Measurements from ENCODE around the gene MEG3.

MEG3 gene

DNA sequence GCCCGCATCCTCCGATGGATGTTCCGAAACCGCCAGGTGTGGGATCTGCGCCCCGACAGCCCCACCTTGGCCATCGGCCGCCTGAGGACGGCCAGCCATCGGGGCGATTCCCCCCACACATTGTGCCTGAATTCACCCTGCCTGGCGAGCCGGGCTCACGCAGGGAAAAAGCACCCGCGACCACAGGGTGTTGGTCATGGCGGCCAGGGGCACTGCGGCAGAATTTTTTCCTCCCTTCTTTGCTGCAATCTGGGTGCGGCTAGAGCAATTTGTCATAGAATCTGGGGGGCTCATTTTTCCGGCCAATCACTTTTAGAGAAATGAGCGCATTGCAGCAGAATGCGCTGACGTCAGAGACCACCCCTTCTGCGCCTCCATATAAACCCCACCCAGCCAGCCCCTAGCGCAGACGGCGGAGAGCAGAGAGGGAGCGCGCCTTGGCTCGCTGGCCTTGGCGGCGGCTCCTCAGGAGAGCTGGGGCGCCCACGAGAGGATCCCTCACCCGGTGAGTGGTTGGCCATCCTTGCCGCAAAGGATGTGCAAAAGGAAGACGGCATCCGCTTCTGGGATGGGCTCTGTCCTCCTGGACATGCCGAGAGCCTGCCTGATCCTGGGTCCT lies at the start of gene MEG3:
Gene MEG3, plus strand, starts transcription at position 406 of the 619 bp plus-strand sequence.
- H2AFZ ChIP-seq (ENCODE audit: low read length, unreplicated experiment) = no peak within 1 kb of the TSS
- peak within 1 kb of the TSS; percentile 85 for H3K4me3 ChIP-seq (ENCODE audit: low read depth, low read length)
- peaks cover 7% of the 10 kb centered on the region for H3K27me3 ChIP-seq (ENCODE audit: insufficient read depth, low read length)
- peaks cover 41% of the 10 kb centered on the region for H3K79me2 ChIP-seq (ENCODE audit: control insufficient read depth, insufficient read depth, low read length, unreplicated experiment)
- peak within 1 kb of the TSS; percentile 72 for H3K27ac ChIP-seq (ENCODE audit: low read depth, low read length)
- H3K36me3 ChIP-seq (ENCODE audit: insufficient read depth, low read length) = peaks cover 6% of the 10 kb centered on the region; the same call in 1 of the 2 replicates
- H3K4me1 ChIP-seq (ENCODE audit: control insufficient read depth, insufficient read depth, low read length, unreplicated experiment) = no peaks in the 10 kb centered on the region

DNA sequence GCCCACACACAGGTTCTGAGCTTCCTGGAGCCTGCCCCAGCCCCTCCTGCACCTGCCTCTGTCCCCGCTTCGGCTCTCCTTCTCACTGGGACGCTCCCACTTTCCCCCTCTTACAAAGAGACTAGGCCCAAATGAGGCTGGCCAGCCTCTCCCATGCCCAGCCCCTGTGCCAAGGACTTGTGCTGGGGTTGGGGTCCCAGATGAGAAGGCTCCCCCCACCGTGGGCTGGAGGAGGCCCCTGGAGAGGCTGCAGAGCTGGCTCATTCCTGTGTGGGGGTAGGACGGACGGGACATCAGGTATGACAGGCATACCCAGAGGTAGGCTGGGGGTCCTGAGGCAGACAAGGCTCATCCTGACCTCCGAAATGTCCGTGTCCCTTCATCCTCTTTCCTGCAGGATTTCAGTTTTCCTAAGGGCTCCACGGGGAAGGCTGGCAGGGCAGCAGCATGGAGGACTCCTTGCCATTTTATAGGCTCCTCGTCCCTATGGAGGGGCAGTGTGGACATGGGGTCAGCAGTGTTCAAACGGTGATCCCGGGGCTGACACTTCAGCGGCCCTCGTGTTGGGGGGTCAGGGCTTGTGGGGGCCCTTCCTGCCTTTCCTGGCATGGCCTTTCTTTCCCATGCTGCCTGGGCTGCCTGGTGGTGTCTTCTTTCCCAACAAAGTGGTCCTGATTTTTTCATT lies 49.1 kb upstream of the MEG3 start:
- Histone ChIP-seq H2AFZ (ENCODE audit: low read length, unreplicated experiment) (no peak overlapping the region), H3K4me3 (ENCODE audit: low read depth, low read length) (no peak overlapping the region), H3K36me3 (ENCODE audit: insufficient read depth, low read length) (no peaks in the 10 kb centered on the region), H3K79me2 (ENCODE audit: control insufficient read depth, insufficient read depth, low read length, unreplicated experiment) (no peaks in the 10 kb centered on the region), H3K4me1 (ENCODE audit: control insufficient read depth, insufficient read depth, low read length, unreplicated experiment) (no peaks in the 10 kb centered on the region), H3K27ac (ENCODE audit: low read depth, low read length) (no peak overlapping the region), H3K27me3 (ENCODE audit: insufficient read depth, low read length) (peaks cover 27% of the 10 kb centered on the region)

DNA sequence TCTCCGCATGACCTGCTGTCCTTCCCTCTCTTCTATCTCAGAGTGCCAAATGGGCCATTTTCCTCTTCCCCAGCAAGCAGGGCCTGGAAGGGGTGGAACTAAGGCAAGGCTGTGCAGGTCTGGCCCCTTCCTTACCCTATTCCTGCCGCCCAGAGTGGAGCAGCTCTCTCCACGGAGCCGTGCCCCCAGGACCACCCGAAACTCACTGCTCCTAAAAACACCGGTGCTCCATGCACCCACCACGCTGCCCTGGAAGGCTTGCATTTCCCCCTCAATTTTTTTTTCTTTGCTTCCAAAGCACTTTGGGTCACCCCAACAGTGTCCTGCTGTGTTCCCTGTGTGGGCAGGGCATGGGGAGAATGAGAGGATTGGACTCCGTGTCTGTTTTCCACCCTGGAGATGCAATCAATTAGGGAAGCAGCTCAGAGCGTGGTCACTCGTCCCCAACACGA lies 48.5 kb upstream of the MEG3 start:
- H3K27me3 ChIP-seq (ENCODE audit: insufficient read depth, low read length) = peaks cover 25% of the 10 kb centered on the region
- H3K4me1 ChIP-seq (ENCODE audit: control insufficient read depth, insufficient read depth, low read length, unreplicated experiment) = no peaks in the 10 kb centered on the region
- no peak overlapping the region for H2AFZ ChIP-seq (ENCODE audit: low read length, unreplicated experiment)
- no peak overlapping the region for H3K4me3 ChIP-seq (ENCODE audit: low read depth, low read length)
- no peaks in the 10 kb centered on the region for H3K36me3 ChIP-seq (ENCODE audit: insufficient read depth, low read length)
- no peaks in the 10 kb centered on the region for H3K79me2 ChIP-seq (ENCODE audit: control insufficient read depth, insufficient read depth, low read length, unreplicated experiment)
- no peak overlapping the region for H3K27ac ChIP-seq (ENCODE audit: low read depth, low read length)

DNA sequence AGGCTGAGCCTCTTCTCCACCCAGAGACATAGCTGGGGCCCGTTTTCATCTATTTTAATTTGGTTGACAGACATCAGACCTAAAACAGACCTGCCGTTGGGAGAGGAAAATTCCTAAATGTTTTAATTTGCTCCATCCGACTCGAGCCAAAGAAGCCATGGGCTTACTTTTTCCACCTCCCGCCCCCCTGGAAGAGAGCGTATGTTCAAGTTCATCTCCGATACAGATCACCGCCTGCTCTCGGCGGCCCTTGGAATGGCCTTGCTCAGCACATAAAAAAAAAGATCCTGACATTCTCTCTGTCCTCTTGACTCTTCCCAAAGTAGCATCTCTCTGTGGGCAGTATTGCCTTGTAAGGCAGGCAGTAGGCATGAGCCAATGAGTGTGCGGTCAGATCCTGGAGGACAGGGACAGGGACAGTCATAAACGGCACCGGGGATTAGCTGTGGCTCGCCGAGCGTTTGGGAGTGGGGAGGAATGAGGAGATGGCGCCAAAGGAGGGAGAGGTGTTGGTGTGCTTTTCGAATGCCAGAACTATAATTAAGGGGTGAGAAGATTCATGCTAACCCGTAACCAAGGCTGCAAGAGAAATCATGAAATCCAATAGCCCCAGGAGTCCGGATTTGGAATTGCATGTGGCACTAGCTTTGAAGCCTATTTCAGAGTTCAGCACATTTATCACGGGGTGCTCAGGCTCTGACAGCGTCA lies 47.9 kb upstream of the MEG3 start:
- H3K4me1 ChIP-seq (ENCODE audit: control insufficient read depth, insufficient read depth, low read length, unreplicated experiment) = no peaks in the 10 kb centered on the region
- H3K4me3 ChIP-seq (ENCODE audit: low read depth, low read length) = no peak overlapping the region
- H3K27me3 ChIP-seq (ENCODE audit: insufficient read depth, low read length) = peaks cover 19% of the 10 kb centered on the region
- H2AFZ ChIP-seq (ENCODE audit: low read length, unreplicated experiment) = no peak overlapping the region
- no peaks in the 10 kb centered on the region for H3K79me2 ChIP-seq (ENCODE audit: control insufficient read depth, insufficient read depth, low read length, unreplicated experiment)
- H3K36me3 ChIP-seq (ENCODE audit: insufficient read depth, low read length) = no peaks in the 10 kb centered on the region
- H3K27ac ChIP-seq (ENCODE audit: low read depth, low read length) = no peak overlapping the region

DNA sequence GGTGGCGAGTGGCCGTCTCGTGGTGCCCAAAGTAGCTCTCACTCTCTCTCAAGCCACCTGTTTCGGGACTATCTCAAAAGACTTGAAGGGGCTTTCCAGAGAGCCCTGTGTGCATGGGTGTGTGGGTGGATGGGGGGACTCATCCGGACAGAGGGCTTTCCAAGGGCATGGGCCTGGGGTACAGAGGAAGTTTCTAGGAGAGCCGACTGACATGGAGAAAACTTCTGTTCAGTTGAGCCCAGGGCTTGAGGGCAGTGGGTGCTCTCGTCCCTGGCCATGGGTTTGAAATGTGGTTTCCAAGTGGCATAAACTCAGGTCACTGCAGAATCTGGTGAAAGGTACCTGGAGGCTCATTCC lies 47.4 kb upstream of the MEG3 start:
- Histone ChIP-seq H3K27ac (ENCODE audit: low read depth, low read length) (no peak overlapping the region), H2AFZ (ENCODE audit: low read length, unreplicated experiment) (no peak overlapping the region), H3K27me3 (ENCODE audit: insufficient read depth, low read length) (peaks cover 18% of the 10 kb centered on the region)

DNA sequence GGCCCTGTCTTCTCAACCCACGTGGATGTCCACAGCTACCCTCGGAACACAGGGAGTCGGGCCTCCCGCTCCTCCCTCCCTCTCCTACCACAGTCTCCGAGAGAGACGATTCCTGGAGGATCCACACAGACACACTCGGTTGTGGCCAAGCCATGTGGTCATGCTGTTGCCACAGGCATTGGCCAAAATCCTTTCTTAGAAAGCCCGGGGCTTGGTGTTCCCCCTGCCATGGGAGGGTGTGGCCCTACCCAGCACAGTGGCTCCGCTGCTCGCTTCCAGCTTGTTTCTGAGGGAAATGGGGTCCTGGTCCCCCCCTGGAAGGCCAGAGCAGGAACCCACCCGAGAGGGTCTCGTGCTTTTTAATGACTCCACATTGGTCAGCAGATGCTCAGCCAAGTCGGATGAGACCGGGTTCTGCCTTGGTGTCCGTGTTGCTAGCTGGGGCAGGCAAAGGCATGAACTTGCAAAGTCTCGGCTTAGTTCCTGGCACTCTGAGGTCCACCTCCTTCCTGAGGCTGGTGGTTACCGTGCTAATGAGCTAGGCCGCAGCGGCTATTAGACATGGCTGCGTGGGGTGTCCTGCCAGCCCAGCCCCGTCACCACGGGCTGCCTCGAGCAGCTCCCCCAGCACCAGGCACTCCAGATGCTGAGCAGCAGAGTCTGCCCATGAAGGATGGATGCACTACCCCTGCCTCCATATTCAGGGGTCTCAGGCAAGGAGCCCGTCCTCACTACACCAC lies 46.8 kb upstream of the MEG3 start:
- no peaks in the 10 kb centered on the region for H3K79me2 ChIP-seq (ENCODE audit: control insufficient read depth, insufficient read depth, low read length, unreplicated experiment)

More for the DNA sequence above, 47.4 kb upstream of the MEG3 start:
- H3K4me3 ChIP-seq (ENCODE audit: low read depth, low read length) = no peak overlapping the region
- no peaks in the 10 kb centered on the region for H3K79me2 ChIP-seq (ENCODE audit: control insufficient read depth, insufficient read depth, low read length, unreplicated experiment)
- no peaks in the 10 kb centered on the region for H3K4me1 ChIP-seq (ENCODE audit: control insufficient read depth, insufficient read depth, low read length, unreplicated experiment)
- no peaks in the 10 kb centered on the region for H3K36me3 ChIP-seq (ENCODE audit: insufficient read depth, low read length)

DNA sequence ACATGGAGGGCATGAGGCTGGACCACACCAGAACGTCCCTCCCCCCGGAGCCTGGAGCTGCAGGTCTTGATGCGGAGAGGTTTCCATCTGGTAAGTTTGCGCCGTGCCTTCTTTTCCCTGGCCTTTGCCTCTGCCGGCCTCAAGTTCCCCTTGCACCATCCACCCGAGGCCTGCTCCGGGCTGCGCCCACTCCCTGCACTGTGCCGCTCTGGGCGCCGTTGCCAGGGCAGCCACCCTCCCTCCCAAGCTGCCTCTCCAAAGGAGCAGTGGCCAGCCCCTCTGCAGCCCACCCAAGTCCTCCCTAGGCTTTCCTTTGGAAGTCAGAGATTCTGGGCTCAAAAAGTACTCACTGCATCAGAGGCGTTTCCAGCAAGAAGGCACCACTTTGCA lies 46.2 kb upstream of the MEG3 start:
- Histone ChIP-seq H3K27me3 (ENCODE audit: insufficient read depth, low read length) (peaks cover 12% of the 10 kb centered on the region), H3K79me2 (ENCODE audit: control insufficient read depth, insufficient read depth, low read length, unreplicated experiment) (no peaks in the 10 kb centered on the region), H3K4me1 (ENCODE audit: control insufficient read depth, insufficient read depth, low read length, unreplicated experiment) (no peaks in the 10 kb centered on the region), H2AFZ (ENCODE audit: low read length, unreplicated experiment) (no peak overlapping the region), H3K27ac (ENCODE audit: low read depth, low read length) (no peak overlapping the region), H3K36me3 (ENCODE audit: insufficient read depth, low read length) (no peaks in the 10 kb centered on the region), H3K4me3 (ENCODE audit: low read depth, low read length) (no peak overlapping the region)

More for the DNA sequence above, 46.8 kb upstream of the MEG3 start:
- H2AFZ ChIP-seq (ENCODE audit: low read length, unreplicated experiment) = no peak overlapping the region
- H3K27me3 ChIP-seq (ENCODE audit: insufficient read depth, low read length) = peaks cover 13% of the 10 kb centered on the region
- no peak overlapping the region for H3K4me3 ChIP-seq (ENCODE audit: low read depth, low read length)
- H3K4me1 ChIP-seq (ENCODE audit: control insufficient read depth, insufficient read depth, low read length, unreplicated experiment) = no peaks in the 10 kb centered on the region
- H3K36me3 ChIP-seq (ENCODE audit: insufficient read depth, low read length) = no peaks in the 10 kb centered on the region
- H3K27ac ChIP-seq (ENCODE audit: low read depth, low read length) = no peak overlapping the region

DNA sequence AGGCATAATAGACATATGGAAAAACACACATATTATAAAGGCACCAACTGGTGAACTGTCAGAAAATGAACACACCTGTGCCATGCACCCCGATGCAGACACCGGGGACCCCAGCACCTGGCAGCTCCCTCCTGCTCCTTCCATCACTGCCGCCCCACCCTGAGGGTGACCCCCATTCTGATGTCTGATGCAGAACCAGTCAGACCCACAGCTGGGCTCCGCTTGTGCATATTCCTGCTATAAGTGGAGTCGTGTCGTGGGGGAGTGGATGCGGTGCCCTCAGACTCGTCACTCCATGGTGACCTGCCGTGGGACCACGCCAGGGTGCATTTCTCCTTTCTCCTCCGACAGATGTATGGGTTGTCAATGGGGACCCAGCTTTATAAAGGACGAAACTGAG lies 45.7 kb upstream of the MEG3 start:
- no peaks in the 10 kb centered on the region for H3K79me2 ChIP-seq (ENCODE audit: control insufficient read depth, insufficient read depth, low read length, unreplicated experiment)
- H3K4me3 ChIP-seq (ENCODE audit: low read depth, low read length) = no peak overlapping the region
- no peak overlapping the region for H2AFZ ChIP-seq (ENCODE audit: low read length, unreplicated experiment)
- no peaks in the 10 kb centered on the region for H3K36me3 ChIP-seq (ENCODE audit: insufficient read depth, low read length)
- H3K27ac ChIP-seq (ENCODE audit: low read depth, low read length) = no peak overlapping the region
- H3K4me1 ChIP-seq (ENCODE audit: control insufficient read depth, insufficient read depth, low read length, unreplicated experiment) = no peaks in the 10 kb centered on the region
- peaks cover 12% of the 10 kb centered on the region for H3K27me3 ChIP-seq (ENCODE audit: insufficient read depth, low read length)

DNA sequence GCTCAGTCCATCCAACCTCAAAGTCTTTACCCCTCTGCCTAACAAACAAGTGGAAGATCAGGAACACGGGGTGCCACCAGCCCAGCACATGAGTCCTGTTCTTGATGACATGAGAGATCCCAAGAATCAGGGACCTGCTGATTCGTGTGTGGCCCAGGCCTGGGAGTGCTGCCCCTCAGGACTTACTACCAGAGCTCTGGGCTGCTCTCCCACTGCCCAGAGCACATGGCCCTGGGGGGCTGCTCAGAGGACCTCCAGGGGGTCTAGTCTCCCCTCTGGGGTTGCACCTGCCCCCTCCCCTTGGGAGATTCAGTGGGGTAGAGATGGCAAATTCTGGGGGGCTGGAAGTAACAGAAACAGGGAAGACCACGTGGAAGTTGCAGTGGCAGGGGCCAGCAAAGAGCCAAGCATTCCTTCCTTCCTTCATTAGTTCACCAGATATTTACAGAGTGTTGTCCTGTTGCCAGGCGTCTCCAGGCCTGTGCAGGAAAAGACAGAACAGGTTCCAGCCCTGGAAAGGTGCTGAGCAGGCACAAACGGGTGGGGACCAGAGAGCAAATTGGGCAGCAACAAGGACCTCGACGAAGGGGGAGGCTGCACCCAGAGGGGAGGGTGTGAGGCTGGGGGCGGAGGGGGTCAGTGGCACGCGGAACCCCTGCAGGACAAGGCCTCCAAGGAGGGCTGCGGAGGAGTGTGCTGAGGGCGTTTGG lies 45.1 kb upstream of the MEG3 start:
- Histone ChIP-seq H3K79me2 (ENCODE audit: control insufficient read depth, insufficient read depth, low read length, unreplicated experiment) (no peaks in the 10 kb centered on the region), H2AFZ (ENCODE audit: low read length, unreplicated experiment) (no peak overlapping the region), H3K4me3 (ENCODE audit: low read depth, low read length) (no peak overlapping the region), H3K36me3 (ENCODE audit: insufficient read depth, low read length) (no peaks in the 10 kb centered on the region), H3K27ac (ENCODE audit: low read depth, low read length) (no peak overlapping the region), H3K27me3 (ENCODE audit: insufficient read depth, low read length) (peaks cover 17% of the 10 kb centered on the region), H3K4me1 (ENCODE audit: control insufficient read depth, insufficient read depth, low read length, unreplicated experiment) (no peaks in the 10 kb centered on the region)

DNA sequence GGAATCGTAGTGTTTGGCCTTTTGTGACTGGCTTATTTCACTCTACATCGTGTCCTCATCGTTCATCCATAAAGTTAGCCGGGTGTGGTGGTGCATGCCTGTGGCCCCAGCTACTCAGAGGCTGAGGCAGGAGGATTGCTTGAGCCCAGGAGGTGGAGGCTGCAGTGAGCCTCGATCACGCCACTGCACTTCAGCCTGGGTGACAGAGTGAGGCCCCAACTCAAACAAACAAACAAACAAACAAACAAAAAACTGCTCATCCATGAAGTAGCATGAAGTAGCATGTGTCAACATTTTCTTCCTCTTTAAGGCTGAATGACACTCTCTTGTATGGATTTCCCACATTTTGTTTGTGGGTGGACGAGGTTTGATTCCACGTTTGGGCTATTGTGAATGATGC lies 44.0 kb upstream of the MEG3 start:
- Histone ChIP-seq H3K4me1 (ENCODE audit: control insufficient read depth, insufficient read depth, low read length, unreplicated experiment) (no peaks in the 10 kb centered on the region), H2AFZ (ENCODE audit: low read length, unreplicated experiment) (no peak overlapping the region), H3K27ac (ENCODE audit: low read depth, low read length) (no peak overlapping the region), H3K36me3 (ENCODE audit: insufficient read depth, low read length) (no peaks in the 10 kb centered on the region), H3K4me3 (ENCODE audit: low read depth, low read length) (no peak overlapping the region), H3K79me2 (ENCODE audit: control insufficient read depth, insufficient read depth, low read length, unreplicated experiment) (no peaks in the 10 kb centered on the region), H3K27me3 (ENCODE audit: insufficient read depth, low read length) (peaks cover 17% of the 10 kb centered on the region)
